Measurements from ENCODE around the gene LRG1. TPM values are rescaled to one million over a fixed set of nuclear protein-coding genes. Genes with fewer than 3 reads are reported as not detected.

LRG1 gene
- total RNA-seq, 1 experiment from 2014 or later, result 0.11 TPM

DNA sequence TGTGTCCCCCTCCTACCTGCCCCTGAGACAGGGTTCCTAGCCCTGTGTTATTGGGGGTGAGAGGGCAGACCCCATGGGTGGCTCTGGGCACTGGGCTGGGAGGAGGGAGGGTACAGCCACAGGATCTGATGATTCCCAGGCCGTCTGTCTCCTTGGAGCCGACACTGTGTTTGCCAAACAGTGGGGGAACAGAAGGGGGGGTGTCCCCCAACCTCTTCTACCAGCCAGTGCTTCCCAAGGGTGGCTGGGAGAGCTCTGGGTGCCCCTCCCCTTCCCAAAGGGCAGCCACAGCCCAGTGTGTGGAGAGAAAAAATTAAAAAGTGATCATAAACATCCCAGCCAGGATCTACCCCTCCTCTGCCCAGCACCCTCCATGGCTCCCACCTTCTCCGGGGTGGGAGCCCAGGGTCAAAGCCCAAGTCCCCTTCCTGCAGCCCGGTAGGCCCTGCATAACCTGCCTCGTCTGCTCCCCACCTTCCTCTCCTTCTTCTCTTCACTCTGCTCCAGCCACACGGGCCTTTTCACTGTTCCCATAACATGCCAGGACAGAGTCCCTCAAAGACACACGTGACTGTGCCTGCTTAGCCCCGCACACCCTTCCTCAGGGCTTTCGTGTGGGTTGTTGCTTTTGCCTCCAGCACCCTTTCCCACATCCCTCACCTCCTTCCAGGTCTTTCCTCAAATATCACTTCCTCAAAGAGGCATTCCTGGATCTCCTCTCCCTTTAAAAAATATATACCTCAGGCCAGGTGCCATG, 20.1 kb downstream of the LRG1 start:
- H3K4me3 ChIP-seq (ENCODE audit: low read length), result no peak overlapping the region
- H3K27ac ChIP-seq (ENCODE audit: low read length), result no peak overlapping the region
- no peak for DNase-seq
- H3K36me3 ChIP-seq (ENCODE audit: insufficient read depth, low read length), result no peaks in the 10 kb centered on the region
- no peaks in the 10 kb centered on the region for H4K20me1 ChIP-seq (ENCODE audit: insufficient read depth, low read depth, low read length)
- H3K9me3 ChIP-seq (ENCODE audit: low read length), result no peaks in the 10 kb centered on the region
- H3K9ac ChIP-seq (ENCODE audit: low read length), result no peak overlapping the region
- H3K4me2 ChIP-seq (ENCODE audit: low read depth, low read length, poor library complexity, severe bottlenecking), result no peak overlapping the region
- no peaks in the 10 kb centered on the region for H3K27me3 ChIP-seq (ENCODE audit: low read length)
- no peaks in the 10 kb centered on the region for H3K79me2 ChIP-seq (ENCODE audit: low read length)
- no peak overlapping the region for H2AFZ ChIP-seq (ENCODE audit: low read length)
- no peaks in the 10 kb centered on the region for H3K9me2 ChIP-seq (replicated peaks; ENCODE audit: insufficient read depth, low read length)
- H3K4me1 ChIP-seq (ENCODE audit: low read length), result no peaks in the 10 kb centered on the region

DNA sequence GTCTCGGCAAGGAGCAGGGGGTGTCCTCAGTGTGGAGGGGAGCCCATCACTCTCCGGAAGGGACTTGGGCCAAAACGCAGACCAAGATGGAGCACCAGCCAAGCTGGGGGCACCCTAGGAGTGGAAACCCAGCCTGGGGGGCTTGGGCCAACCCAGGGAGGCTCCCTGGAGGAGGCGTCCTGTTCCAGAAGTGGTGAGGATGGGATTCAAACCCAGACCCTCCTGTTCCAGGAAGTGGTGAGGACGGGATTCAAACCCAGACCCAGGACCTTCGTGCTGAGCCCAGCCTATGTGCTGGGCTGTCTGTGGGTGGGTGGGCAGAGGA, 20.7 kb downstream of the LRG1 start:
- Histone ChIP-seq H3K27ac (ENCODE audit: low read length) (no peak overlapping the region), H3K79me2 (ENCODE audit: low read length) (no peaks in the 10 kb centered on the region), H3K9me3 (ENCODE audit: low read length) (no peaks in the 10 kb centered on the region), H2AFZ (ENCODE audit: low read length) (no peak overlapping the region), H3K9me2 (replicated peaks; ENCODE audit: insufficient read depth, low read length) (no peaks in the 10 kb centered on the region), H3K36me3 (ENCODE audit: insufficient read depth, low read length) (no peaks in the 10 kb centered on the region), H3K9ac (ENCODE audit: low read length) (no peak overlapping the region), H3K27me3 (ENCODE audit: low read length) (no peaks in the 10 kb centered on the region), H4K20me1 (ENCODE audit: insufficient read depth, low read depth, low read length) (no peaks in the 10 kb centered on the region), H3K4me3 (ENCODE audit: low read length) (no peak overlapping the region), H3K4me2 (ENCODE audit: low read depth, low read length, poor library complexity, severe bottlenecking) (no peak overlapping the region), H3K4me1 (ENCODE audit: low read length) (no peaks in the 10 kb centered on the region)
- DNase-seq, result no peak

DNA sequence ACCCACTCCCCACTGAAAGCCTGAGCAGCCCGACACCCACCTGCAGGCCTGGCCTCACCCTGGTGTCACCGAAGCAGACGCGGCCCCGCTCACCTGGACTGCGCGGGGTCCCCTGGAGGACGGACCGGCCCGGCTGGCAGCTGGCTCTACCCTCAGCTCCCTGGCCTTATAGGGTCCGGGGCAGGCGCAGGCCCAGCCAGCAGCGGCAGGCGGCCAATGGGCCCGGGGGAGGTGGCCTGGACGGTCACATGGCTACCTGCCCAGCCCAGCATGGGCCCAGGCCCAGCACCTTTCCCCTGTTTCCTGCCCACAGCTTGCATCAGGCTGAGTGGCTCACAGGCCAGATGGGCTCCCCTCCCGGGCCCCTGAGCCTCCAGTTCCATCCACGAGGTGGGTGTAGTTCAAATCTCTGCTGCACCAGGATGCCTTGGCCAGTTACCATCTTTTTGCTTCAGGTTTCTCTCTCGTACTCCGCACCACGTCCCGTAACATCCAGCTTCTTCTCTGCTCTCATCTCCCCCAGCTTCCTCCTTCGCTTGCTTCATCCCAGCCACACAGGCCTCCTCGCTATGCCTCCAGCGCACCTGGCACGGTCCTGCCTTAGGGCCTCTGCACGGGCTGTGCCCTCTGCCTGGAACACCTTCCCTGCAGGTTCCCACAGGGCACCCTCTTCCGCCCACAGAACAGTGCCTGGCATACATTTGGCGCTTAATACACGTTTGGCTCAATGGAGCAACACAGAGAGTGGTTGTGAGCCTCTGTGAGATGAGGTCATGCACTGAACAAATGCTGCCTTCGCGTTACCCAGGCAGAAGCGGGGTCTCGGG, 21.3 kb downstream of the LRG1 start, which contains the start of gene PLIN4:
PLIN4 (minus strand) TSS at position 142 of the 827 bp plus-strand sequence. CDS start 214 bp downstream, outside the sequence.
- Histone ChIP-seq H3K9me3 (ENCODE audit: low read length) (no peaks in the 10 kb centered on the region), H4K20me1 (ENCODE audit: insufficient read depth, low read depth, low read length) (no peaks in the 10 kb centered on the region), H3K36me3 (ENCODE audit: insufficient read depth, low read length) (no peaks in the 10 kb centered on the region), H3K79me2 (ENCODE audit: low read length) (no peaks in the 10 kb centered on the region), H3K4me2 (ENCODE audit: low read depth, low read length, poor library complexity, severe bottlenecking) (no peak within 1 kb of the TSS), H3K27me3 (ENCODE audit: low read length) (no peaks in the 10 kb centered on the region), H2AFZ (ENCODE audit: low read length) (no peak within 1 kb of the TSS), H3K9me2 (replicated peaks; ENCODE audit: insufficient read depth, low read length) (no peaks in the 10 kb centered on the region), H3K27ac (ENCODE audit: low read length) (no peak within 1 kb of the TSS), H3K9ac (ENCODE audit: low read length) (no peak within 1 kb of the TSS), H3K4me1 (ENCODE audit: low read length) (no peaks in the 10 kb centered on the region), H3K4me3 (ENCODE audit: low read length) (no peak within 1 kb of the TSS)
- no peak for DNase-seq

DNA sequence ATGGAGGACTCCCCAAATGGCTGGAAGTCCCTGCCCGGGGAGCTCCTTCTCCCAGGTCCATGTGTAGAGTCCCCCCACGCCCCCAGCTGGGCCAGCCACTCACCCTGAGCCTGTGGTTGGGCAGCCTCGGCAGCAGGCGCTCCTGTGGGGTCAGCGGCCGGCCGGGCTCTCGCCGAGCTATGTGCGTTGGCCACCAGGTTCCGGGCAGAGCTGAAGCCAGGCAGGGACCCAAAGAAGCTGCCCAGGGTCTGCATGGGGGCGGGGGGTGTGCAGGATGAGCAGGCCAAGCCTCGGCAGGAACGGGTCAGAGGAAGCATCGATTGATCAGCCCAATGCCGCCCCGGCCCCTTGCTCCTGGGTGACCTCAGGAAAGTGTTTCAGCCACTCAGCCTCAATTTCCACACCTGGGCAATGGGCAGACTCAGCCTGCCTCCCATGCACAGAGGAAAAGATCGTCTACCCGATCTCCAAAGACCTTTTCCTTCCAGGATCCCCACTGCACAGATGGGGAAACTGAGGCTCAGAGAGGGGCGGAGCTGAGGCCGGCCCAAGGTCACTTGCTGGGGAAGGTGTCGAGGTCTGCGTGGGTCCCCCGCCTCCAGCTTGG, 22.3 kb downstream of the LRG1 start:
- no peak for DNase-seq
- no peaks in the 10 kb centered on the region for H3K9me3 ChIP-seq (ENCODE audit: low read length)
- no peaks in the 10 kb centered on the region for H3K36me3 ChIP-seq (ENCODE audit: insufficient read depth, low read length)
- no peak overlapping the region for H3K4me2 ChIP-seq (ENCODE audit: low read depth, low read length, poor library complexity, severe bottlenecking)
- H3K4me1 ChIP-seq (ENCODE audit: low read length), result no peaks in the 10 kb centered on the region
- H4K20me1 ChIP-seq (ENCODE audit: insufficient read depth, low read depth, low read length), result no peaks in the 10 kb centered on the region
- no peak overlapping the region for H3K9ac ChIP-seq (ENCODE audit: low read length)
- H3K9me2 ChIP-seq (replicated peaks; ENCODE audit: insufficient read depth, low read length), result no peaks in the 10 kb centered on the region
- no peak overlapping the region for H2AFZ ChIP-seq (ENCODE audit: low read length)
- H3K4me3 ChIP-seq (ENCODE audit: low read length), result no peak overlapping the region
- no peaks in the 10 kb centered on the region for H3K79me2 ChIP-seq (ENCODE audit: low read length)
- no peaks in the 10 kb centered on the region for H3K27me3 ChIP-seq (ENCODE audit: low read length)
- H3K27ac ChIP-seq (ENCODE audit: low read length), result no peak overlapping the region

DNA sequence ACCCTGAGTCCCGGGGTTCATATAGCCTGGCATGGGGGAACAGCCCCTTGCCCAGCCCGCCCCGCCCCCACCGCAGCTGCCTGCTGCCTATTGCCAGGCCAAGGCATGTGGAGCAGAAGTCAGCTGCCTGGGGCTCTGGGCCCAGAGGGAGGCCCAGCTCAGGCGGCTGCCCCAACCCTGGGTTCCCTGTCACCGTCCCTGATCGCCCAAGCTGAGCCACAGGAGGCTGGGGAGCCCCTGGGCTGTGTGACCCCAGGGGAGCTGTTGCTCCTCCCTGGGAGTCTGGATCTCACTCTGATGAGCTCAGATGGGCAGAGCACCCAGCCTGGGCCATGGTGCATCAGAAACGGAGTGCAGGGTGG, 22.9 kb downstream of the LRG1 start:
- no peaks in the 10 kb centered on the region for H3K9me2 ChIP-seq (replicated peaks; ENCODE audit: insufficient read depth, low read length)
- no peak overlapping the region for H3K9ac ChIP-seq (ENCODE audit: low read length)
- no peak overlapping the region for H3K4me2 ChIP-seq (ENCODE audit: low read depth, low read length, poor library complexity, severe bottlenecking)
- no peaks in the 10 kb centered on the region for H3K79me2 ChIP-seq (ENCODE audit: low read length)
- DNase-seq, result no peak
- no peaks in the 10 kb centered on the region for H4K20me1 ChIP-seq (ENCODE audit: insufficient read depth, low read depth, low read length)
- H3K27ac ChIP-seq (ENCODE audit: low read length), result no peak overlapping the region
- no peaks in the 10 kb centered on the region for H3K4me1 ChIP-seq (ENCODE audit: low read length)
- no peaks in the 10 kb centered on the region for H3K27me3 ChIP-seq (ENCODE audit: low read length)
- no peak overlapping the region for H2AFZ ChIP-seq (ENCODE audit: low read length)
- no peak overlapping the region for H3K4me3 ChIP-seq (ENCODE audit: low read length)
- H3K9me3 ChIP-seq (ENCODE audit: low read length), result no peaks in the 10 kb centered on the region
- no peaks in the 10 kb centered on the region for H3K36me3 ChIP-seq (ENCODE audit: insufficient read depth, low read length)

DNA sequence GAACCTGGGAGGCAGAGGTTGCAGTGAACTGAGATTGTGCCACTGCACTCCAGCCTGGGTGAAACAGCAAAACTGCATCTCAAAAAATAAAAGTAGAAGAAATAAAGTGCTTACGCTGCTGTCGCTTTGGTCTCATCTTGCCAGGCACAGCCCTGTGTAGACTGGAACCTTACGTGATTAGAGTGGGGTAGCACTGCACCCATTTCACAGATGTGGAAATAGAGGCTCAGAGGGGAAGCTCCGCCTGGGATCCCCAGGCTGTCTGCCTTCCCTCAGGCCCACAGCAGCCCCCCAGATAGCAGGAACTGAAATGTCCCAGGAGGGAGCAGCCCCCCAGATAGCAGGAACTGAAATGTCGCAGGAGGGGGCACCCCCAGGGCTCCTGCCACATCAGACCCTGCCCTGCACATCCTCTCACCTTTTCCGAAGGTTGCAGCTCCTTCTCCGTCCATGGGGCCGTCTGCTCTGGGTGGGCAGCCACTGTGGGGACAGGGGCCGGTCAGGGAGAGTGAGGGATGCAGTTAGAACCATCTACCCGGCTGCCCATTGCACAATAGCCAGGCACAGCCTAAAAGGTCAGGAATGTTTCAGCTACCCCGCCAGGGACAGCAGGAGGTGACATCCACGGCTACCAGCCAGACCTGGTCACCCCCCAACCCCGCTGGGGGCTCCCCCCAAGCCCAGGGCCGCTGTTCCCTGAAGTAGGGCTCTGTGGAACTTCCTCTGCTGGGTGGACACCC, 23.5 kb downstream of the LRG1 start:
- Histone ChIP-seq H3K9me3 (ENCODE audit: low read length) (no peaks in the 10 kb centered on the region), H3K4me2 (ENCODE audit: low read depth, low read length, poor library complexity, severe bottlenecking) (no peak overlapping the region), H3K9me2 (replicated peaks; ENCODE audit: insufficient read depth, low read length) (no peaks in the 10 kb centered on the region), H4K20me1 (ENCODE audit: insufficient read depth, low read depth, low read length) (no peaks in the 10 kb centered on the region), H3K4me1 (ENCODE audit: low read length) (no peaks in the 10 kb centered on the region), H2AFZ (ENCODE audit: low read length) (no peak overlapping the region), H3K27ac (ENCODE audit: low read length) (no peak overlapping the region), H3K27me3 (ENCODE audit: low read length) (no peaks in the 10 kb centered on the region), H3K79me2 (ENCODE audit: low read length) (no peaks in the 10 kb centered on the region), H3K9ac (ENCODE audit: low read length) (no peak overlapping the region), H3K36me3 (ENCODE audit: insufficient read depth, low read length) (no peaks in the 10 kb centered on the region), H3K4me3 (ENCODE audit: low read length) (no peak overlapping the region)
- DNase-seq, result no peak

DNA sequence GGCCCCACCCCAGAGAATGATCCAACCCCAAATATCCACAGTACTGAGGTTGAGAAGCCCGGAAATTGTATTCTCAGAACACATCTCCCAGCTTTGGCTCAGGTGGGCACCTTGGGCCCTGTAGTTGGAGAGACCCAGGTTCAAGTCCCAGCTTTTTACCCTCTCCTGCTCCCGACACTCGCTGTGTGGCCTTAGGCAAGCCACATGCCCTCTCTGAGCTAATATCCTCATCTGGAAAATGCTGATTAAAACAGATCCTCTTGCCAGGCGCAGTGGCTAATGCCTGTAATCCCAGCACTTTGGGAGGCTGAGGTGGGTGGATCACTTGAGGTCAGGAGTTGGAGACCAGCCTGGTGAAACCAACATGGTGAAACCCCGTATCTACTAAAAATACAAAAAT, 24.1 kb downstream of the LRG1 start:
- H3K4me2 ChIP-seq (ENCODE audit: low read depth, low read length, poor library complexity, severe bottlenecking), result no peak overlapping the region
- no peaks in the 10 kb centered on the region for H4K20me1 ChIP-seq (ENCODE audit: insufficient read depth, low read depth, low read length)
- no peak overlapping the region for H2AFZ ChIP-seq (ENCODE audit: low read length)
- H3K27ac ChIP-seq (ENCODE audit: low read length), result no peak overlapping the region
- H3K9me3 ChIP-seq (ENCODE audit: low read length), result no peaks in the 10 kb centered on the region
- H3K9ac ChIP-seq (ENCODE audit: low read length), result no peak overlapping the region
- H3K36me3 ChIP-seq (ENCODE audit: insufficient read depth, low read length), result no peaks in the 10 kb centered on the region
- H3K9me2 ChIP-seq (replicated peaks; ENCODE audit: insufficient read depth, low read length), result no peaks in the 10 kb centered on the region
- no peaks in the 10 kb centered on the region for H3K27me3 ChIP-seq (ENCODE audit: low read length)
- DNase-seq, result no peak
- no peaks in the 10 kb centered on the region for H3K4me1 ChIP-seq (ENCODE audit: low read length)
- no peaks in the 10 kb centered on the region for H3K79me2 ChIP-seq (ENCODE audit: low read length)
- no peak overlapping the region for H3K4me3 ChIP-seq (ENCODE audit: low read length)

DNA sequence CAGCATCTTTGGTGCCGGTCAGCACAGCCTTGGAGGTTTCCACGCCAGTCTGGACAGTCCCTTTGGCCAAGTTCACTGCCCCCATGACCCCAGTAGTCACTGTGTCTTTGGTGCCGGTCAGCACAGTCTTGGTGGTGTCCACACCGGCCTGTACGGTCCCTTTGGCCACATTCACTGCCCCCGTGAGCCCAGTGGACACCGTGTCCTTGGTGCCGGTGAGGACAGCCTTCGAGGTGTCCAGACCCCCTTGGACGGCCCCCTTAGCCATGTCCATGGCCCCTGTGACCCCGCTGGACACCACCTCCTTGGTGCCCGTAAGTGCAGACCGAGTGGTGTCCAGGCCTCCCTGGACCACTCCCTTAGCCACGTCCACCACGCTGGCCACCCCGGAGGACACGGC, 26.6 kb downstream of the LRG1 start:
- no peaks in the 10 kb centered on the region for H3K9me2 ChIP-seq (replicated peaks; ENCODE audit: insufficient read depth, low read length)
- H3K79me2 ChIP-seq (ENCODE audit: low read length), result no peaks in the 10 kb centered on the region
- no peaks in the 10 kb centered on the region for H3K36me3 ChIP-seq (ENCODE audit: insufficient read depth, low read length)
- no peak overlapping the region for H2AFZ ChIP-seq (ENCODE audit: low read length)
- H3K9ac ChIP-seq (ENCODE audit: low read length), result no peak overlapping the region
- H4K20me1 ChIP-seq (ENCODE audit: insufficient read depth, low read depth, low read length), result no peaks in the 10 kb centered on the region
- no peaks in the 10 kb centered on the region for H3K9me3 ChIP-seq (ENCODE audit: low read length)
- no peaks in the 10 kb centered on the region for H3K27me3 ChIP-seq (ENCODE audit: low read length)
- DNase-seq, result no peak
- no peak overlapping the region for H3K4me2 ChIP-seq (ENCODE audit: low read depth, low read length, poor library complexity, severe bottlenecking)
- H3K27ac ChIP-seq (ENCODE audit: low read length), result no peak overlapping the region
- H3K4me3 ChIP-seq (ENCODE audit: low read length), result no peak overlapping the region
- H3K4me1 ChIP-seq (ENCODE audit: low read length), result no peaks in the 10 kb centered on the region

All from Karpas-422 (cell line).